ENCODE results near the gene CATSPER4.

CATSPER4 gene

DNA sequence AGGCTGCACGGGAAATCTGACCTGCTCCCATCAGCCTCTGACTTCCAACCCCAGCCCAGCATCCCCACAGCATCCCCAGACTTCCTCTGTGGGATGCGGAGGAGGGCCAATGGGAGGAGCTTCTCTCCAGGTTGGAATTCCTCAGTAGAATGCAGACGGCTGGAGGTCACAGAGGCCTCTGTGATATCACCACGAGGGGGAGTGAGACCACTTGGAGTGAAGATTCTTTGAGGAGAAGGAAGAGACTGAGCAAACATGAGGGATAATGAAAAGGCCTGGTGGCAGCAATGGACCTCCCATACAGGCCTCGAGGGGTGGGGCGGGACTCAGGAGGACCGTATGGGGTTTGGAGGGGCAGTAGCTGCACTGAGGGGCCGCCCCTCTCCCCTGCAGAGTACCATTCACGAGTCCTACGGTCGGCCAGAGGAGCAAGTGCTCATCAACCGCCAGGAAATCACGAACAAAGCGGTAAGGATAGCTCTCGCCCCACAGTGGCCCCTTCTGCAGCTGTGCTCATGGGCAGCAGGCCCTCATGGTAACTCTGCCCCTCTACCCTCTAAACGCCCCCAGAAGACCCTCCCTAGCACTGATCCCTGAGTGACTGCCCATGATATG, at the start of gene CATSPER4:
Gene CATSPER4, plus strand, starts transcription at position 230 of the 615 bp plus-strand sequence. Its CDS starts 26 bp downstream, at position 256.
- in situ Hi-C loops (cut with HindIII; ENCODE audit: low sequenced_read_pairs): no loop called here

DNA sequence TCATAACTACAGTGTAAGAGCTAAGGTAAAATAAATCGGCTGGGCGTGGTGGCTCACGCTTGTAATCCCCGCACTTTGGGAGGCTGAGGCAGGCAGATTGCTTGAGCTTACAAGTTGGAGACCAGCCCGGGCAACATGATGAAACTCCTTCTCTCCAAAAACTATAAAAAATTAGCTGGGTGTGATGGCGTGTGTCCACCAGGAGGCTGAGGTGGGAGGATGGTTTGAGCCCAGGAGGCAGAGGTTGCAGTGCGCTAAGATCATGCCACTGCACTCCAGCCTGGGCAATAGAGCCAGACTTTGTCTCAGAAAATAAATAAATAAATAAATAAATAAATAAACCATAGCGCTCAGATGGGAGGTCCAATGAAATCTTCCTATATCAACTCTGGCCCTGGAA, 48.2 kb upstream of the CATSPER4 start:
- in situ Hi-C loops (cut with HindIII; ENCODE audit: low sequenced_read_pairs): no loop called here

DNA sequence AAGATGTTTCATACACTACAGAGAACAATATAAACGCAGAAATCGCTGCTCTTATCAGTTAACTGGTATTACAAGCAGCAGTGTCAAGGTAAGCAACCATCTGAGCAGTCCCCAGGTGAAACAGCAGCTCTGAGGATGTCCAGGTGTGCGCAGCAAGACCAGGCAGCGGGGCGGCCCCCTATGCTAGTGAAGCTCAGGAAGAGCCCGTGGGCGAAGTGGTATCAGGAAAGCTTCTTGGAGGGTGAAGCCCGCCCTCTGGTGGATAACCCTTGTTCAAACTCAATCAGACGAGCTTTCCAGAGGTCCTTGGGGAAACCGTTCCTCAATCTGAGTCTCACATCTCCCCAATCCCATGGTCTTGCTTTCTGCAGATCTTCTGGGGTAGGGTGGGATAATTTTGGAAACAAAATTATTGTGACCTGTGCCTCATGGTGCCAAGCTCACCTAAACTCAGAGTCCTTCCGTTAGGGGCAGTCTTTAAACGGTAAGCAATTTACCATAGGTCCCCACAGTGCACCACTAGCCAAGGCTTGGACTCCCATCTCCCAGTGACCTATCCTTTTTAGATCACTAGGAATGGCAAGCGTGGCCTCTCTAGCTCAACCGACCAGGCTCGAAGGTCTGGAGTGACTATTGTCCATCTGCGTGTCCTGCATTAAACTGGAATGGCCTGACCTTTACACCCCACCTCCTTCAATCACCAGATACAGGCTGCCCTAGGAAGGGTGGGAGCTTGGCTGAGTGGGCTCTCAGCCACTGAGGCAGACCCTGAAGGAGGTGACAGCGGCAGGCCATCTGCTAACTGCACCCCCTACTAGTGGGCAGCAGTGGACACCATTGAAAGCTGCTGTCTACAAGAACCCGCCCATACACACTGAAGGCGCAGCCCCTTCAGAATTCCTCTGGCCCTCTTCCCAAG, 45.1 kb upstream of the CATSPER4 start:
- in situ Hi-C loops (cut with HindIII; ENCODE audit: low sequenced_read_pairs): loop anchor here (5.0 kb wide), 1 partner anchor 43 kb away; no protein-coding TSS in a partner anchor

DNA sequence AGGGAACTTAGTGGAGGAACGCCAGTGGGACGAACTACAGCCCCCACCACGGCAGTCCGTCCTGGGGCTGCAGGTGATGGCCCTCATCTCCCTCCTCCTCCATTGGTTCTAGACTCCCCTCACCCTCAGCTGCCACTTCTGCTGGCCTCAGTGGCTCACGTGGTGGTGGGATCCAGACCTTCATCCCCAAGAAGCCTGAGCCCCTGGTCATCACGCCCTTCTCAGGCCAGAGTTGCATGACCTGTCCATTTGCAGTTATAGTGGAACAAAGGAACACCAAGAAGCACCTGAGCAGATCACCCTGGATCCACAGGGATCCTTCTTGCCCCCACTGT, 44.5 kb upstream of the CATSPER4 start:
- in situ Hi-C loops (cut with HindIII; ENCODE audit: low sequenced_read_pairs): loop anchor here (5.0 kb wide), 1 partner anchor 44 kb away; no protein-coding TSS in a partner anchor

DNA sequence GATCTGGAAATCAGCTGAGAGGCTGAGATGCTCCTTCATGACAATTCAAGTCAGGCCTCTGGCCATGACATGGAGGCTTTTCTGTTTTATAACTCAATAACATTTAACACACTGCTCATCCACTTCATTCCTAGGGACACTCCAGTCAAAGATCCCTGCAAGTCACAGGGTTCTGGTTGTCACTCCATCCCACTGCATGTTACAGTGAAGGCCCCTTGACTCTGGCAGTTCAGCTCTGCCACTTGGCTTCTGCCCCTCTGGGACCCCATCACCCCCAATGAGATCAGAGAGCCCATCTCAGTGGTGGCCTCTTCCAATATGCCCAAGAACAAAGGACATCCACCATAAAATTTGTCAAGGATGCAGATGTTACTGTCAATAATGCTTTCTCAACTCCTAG, 41.5 kb upstream of the CATSPER4 start:
- in situ Hi-C loops (cut with HindIII; ENCODE audit: low sequenced_read_pairs): loop anchor here (5.0 kb wide), 1 partner anchor 47 kb away; no protein-coding TSS in a partner anchor

DNA sequence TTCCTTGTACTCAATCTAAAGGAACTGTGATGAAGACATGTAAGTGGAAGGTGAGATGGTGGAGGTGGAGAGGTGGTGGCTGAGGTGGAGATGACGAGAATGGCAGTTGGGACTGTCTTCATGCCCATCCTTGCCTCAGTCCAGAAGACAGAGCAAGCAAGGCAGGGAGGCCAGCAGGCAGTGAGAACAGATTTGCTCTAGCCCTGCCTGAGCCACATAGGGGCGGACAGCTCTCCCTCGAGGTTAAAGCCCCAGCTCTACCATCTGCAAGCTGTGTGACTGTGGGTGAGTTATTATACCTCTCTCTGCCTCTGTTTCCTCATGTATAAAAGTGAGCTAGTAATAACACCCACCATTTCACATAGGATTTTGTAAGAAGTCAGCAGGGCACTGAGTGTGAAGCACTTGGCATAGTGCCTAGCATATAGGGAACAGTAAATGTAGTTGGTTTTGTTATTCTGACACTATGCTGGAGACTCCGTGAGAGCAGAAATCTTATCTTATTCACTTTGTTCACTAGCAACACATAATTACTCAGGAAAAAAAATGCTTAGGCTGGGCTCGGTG, 36.4 kb upstream of the CATSPER4 start:
- in situ Hi-C loops (cut with HindIII; ENCODE audit: low sequenced_read_pairs): no loop called here

DNA sequence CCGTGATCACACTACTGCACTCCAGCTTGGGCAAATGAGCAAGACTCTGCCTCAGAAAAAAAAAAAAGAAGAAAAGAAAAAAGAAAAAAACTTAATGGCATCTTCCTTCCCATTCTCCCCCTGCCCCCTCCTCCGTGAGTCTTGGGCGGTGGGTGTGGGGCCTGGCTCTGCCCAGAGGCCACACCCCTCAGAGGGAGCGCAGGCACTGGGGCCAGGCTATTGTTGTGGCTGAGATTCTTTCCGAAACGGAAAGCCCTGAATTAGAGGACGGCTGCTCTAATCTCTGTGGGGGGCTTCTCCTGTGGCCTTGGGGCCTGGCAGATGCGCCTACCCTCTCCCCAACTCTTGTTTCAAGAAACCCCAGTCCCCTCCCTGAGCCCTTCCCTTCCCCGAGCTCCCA, 35.7 kb upstream of the CATSPER4 start:
- in situ Hi-C loops (cut with HindIII; ENCODE audit: low sequenced_read_pairs): no loop called here

DNA sequence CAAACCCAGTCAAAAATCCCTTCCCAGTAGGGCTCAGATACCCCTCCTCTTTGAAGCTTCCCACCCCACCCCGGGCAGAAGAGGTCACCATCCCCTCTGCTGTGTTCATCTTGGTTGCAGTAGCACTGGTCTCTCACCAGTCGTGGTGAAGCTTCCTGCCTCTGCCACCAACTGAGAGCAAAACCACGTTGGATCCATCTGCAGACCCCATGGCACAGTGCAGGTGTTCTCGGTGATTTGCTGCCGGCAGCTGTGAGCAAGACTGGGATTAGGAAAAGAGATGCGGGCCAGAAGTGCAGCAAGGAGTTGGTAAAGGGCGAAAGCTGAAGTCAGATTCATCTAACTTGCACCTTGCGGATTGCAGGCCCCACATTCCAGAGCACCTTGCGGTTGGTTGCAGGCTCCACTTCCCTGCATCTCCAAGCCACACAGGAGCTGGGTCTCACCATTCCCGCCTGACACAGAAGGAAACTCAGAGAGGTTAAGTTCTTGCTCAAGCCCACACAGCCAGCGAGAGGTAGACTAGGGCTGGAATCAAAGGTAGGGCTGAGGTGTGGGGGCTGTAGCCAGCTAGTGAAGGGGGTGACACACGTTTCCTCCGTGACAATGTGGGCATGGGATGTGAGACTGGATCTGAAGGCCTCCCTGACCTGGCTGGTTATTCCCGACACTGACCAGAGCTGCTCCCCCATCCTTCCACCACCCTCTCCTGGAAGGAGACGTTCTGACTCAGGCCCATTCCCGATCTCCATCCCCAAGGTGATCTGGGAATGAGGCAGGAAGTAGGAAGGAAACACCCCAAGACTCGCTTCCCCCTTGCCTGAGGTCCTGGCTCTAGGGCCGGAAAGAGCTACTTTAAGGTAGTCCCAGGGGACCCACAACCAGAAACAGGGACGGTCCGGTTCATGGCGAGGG, 34.8 kb upstream of the CATSPER4 start:
- in situ Hi-C loops (cut with HindIII; ENCODE audit: low sequenced_read_pairs): no loop called here

DNA sequence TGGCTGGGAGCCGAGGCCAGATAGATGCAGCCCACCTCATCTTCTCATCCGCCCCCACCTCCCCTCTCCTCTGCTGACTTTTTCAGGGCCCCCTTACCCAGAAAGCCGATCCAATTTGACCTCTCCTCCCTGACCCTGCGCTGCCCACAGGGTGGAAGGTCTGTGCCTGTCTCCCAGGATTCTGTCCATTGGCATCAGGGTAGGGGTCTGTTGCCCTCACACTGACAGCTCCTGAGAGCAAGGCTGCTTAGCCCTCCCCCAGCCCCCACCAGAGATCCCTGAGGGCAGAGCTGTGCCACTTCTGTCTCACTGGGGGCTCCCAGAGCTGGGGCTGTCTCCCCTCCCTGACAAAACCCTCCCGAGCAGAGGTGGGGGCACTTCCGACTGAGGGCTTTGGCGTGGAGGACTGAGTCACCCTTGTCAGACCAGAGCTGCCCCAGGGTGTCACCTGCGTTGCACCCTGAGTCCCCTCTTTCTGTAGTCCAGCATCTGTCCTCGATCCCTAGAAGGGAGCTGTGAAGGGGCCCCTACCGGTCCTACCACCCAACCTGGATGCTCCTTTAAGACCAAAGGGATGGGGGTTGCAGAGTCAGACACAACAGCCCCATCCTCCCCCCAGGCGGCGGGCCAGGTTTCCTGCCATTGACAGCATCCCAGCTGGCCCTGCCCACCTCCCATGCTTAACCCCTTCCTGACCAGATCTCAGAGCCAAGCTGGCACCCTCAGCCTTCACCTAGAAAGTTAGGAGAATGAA, 33.9 kb upstream of the CATSPER4 start:
- in situ Hi-C loops (cut with HindIII; ENCODE audit: low sequenced_read_pairs): no loop called here

DNA sequence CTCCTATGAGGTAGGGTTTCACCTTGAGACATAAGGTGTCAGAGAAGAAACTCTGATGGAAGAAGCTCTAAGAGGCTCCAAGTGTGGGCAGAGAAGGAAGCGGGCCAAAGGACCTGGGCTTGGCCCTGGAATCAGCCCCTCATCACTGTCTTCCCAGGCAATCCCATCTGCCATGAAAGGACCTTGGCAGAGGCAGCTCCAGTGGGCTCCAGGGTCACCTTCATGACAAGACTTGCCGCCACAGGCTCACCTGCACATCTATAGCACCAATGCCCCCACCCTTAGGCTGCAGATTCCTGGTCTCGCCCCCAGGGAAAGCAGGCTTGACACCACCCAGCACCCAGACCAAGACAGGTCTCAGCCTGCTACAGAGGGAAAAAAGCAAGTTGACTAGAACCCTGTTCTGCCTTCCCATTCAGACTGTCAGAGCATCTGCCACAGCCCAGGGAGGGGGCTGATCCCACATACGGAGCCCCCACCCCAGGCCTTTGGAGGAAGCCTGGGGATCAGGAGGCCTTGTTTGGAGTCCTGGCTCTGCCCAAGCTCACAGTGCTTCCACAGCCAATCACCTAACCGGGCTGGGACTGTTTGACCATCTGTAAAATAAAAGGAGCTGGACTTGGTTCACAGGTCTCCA, 32.0 kb upstream of the CATSPER4 start:
- in situ Hi-C loops (cut with HindIII; ENCODE audit: low sequenced_read_pairs): no loop called here

DNA sequence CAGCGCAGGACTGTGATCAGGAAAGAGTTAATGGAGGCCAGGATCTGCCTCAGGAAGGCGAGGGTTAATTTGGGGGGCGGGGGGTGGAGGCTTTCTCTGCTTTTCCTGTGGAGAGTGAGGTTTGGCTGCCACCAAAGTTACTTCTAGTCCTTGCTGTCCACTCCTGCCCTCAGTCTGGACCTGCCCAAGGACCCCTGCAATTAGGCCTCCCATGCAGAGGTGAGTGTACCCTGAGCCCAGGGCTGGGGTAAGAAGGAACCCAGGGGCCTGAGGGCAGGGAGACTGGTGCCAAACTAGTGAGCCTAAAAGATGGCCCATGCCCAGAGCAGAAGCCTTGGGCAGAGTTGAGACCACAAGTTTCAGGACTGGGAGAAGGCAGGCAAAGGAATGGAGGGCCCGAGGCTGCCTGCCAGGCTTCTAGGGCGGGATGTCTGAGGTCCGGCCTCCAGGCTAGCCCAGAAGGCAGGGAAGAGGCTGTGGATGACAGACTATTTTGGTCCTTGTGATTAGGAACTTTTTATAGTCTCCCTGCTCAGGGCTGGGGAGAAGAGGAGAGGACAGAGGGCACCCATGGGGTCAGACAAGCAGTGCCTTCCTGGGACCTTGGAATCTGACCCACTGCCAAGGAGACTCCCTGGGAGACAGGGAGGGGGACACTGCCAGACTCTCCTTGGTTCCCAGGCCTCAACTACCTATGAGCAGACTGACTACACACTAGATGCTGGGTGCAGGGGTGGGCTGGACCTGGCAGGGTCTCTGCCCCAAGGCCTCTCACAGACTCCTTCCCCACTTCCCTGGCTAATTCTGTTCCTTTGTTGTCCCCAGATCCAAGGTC, 31.3 kb upstream of the CATSPER4 start, which contains the start of gene FAM110D:
Gene FAM110D, plus strand, starts transcription at position 172 of the 835 bp plus-strand sequence. CDS start 2,213 bp downstream, outside the sequence.
- in situ Hi-C loops (cut with HindIII; ENCODE audit: low sequenced_read_pairs): no loop called here

DNA sequence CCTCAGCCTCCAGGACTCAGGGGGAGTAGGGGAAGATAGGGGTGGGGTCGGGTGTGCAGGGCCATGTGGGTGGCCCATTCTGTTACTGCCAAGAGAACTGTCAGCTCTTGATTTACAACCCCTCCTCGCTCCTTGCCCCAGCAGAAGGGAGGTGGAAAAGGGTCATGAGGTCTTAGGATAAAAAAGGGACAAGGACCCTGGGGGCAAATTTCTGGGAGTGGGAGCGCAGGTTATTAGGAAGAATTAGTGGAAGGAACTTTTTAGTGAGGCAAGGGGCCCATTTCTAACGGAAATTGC, 30.7 kb upstream of the CATSPER4 start:
- in situ Hi-C loops (cut with HindIII; ENCODE audit: low sequenced_read_pairs): no loop called here

DNA sequence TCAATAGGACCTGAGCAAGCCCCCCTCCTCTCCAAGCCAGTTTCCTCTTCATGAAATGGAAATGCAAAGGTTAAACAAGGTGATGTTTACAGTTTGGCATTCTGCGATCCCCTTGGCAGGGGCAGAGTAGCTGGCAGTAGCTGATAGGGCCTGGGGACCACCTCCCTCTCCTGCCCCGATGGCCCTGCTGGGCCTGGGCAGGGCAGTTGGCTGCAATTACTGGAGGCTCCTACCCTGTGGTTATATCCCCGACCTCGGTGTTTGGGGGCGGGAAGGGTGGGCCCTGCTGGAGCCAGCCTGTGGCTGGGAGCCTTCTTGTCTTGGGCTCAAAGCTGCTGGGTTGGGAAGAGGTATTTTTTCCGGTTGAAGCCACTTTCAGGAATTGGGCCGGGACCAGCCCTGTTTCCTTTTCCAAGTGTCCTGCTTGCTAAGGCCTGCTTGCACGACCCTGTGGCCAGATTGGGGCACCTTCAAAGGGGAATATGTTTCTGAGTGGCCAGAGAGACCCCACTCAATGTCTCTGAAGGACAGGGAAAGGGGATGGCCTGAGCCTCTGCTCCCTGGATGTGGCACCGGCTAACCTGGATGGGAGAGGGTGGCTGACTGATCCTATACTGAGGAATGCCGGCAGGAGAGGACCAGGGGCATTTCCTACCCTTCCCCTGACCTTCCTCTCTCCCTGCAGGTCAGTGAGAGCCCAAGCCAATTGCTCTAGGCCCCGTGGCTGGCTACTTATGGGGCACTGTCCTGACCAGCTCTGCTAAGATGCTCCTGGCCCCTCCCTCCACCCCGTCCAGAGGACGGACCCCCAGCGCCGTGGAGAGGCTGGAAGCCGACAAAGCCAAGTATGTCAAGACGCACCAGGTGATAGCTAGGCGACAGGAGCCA, 29.6 kb upstream of the CATSPER4 start:
- in situ Hi-C loops (cut with HindIII; ENCODE audit: low sequenced_read_pairs): no loop called here

DNA sequence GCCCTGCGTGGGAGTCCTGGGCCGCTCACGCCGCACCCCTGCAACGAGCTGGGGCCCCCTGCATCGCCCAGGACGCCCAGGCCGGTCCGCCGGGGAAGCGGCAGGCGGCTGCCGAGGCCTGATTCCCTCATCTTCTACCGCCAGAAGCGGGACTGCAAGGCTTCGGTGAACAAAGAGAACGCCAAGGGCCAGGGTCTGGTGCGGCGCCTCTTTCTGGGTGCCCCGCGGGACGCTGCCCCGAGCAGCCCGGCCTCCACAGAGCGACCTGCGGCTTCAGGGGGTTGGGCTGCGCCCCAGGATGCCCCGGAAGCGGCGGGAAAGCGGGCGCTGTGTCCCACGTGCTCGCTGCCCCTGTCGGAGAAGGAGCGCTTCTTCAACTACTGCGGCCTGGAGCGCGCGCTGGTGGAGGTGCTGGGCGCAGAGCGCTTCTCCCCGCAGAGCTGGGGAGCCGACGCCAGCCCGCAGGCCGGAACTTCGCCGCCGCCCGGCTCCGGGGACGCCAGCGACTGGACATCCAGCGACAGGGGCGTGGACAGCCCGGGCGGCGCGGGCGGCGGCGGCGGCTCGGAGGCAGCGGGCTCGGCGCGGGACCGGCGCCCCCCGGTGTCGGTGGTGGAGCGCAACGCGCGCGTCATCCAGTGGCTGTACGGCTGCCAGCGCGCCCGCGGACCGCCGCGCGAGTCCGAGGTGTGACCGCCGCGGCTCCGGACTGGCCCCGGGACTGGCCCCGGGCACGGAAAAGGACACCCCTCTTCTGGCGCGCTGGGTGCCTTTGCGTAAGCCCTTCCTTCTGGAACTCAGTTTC, 28.8 kb upstream of the CATSPER4 start:
- in situ Hi-C loops (cut with HindIII; ENCODE audit: low sequenced_read_pairs): no loop called here

DNA sequence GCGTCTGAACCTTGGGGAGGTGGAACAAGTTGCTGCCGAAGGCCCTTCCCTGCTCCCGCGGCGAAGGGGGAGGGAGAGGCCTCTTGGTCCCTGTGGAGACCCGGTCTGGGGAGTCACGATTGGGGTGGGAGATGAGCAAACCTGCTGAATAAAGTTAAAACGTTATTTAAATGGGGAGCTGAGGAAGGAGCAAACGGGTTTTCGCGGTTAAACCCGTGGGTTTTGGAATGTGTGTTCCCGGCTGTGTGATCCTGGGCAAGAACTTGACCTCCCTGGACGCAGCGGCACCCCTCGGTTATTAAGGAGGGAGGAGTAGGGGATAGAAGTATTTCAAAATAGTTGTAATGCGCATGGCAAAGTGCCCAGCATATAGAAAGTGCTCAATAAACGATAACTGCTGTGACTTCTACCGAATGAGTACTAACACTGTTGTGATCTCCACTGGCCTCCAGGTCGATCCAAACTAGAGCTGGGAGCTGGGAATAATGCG, 28.1 kb upstream of the CATSPER4 start:
- in situ Hi-C loops (cut with HindIII; ENCODE audit: low sequenced_read_pairs): no loop called here

DNA sequence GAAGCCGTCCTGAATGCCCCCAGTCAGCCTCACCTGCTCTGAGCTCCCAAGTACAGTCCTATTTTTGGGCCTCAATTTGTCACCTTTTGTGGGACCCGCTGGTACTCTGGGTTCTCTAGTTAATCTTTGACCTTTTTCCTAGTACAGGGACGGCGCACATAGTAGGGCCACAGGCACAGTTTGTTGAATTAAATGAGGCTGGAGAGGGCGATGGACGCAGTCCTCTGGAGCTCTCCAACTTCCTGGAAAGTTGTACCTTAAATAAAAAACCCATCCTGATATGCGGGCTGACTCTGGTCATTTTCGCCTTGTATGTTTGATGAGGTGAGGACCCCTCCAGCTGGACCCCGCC, 26.7 kb upstream of the CATSPER4 start:
- in situ Hi-C loops (cut with HindIII; ENCODE audit: low sequenced_read_pairs): no loop called here

Measured in DLD1 (cell line).